Prostate gland (tissue), 2 donors: ENCODE data around the gene SPATA20.

ENCODE experiments used
- CTCF ChIP-seq, 4 experiments: fragments of 200-600 bp in 2 of 4; fragments of 450-650 bp in 2 of 4; sonication (generic) in 2 of 4; IDR thresholded peaks; 1 replicate in 3 of 4; 2 replicates in 1 of 4; pipeline ENCODE4 v1.5.1; 2016 to 2019; ENCODE audit warnings: antibody characterized with exemption in 4 of 4, mild to moderate bottlenecking in 2 of 4, moderate library complexity in 2 of 4
- POLR2A ChIP-seq: fragments of 450-650 bp; IDR thresholded peaks from one replicate; pipeline ENCODE4 v1.6.1; 2016; ENCODE audit warnings: antibody characterized with exemption, mild to moderate bottlenecking
- POLR2AphosphoS5 ChIP-seq: sonication (generic); formaldehyde crosslinking; IDR thresholded peaks from one replicate; pipeline ENCODE4 v1.6.1; 2017; ENCODE audit warnings: antibody characterized with exemption

GRCh38 chr17:50558091-50558490 is 11.1 kb downstream of the SPATA20 start:
- TF ChIP-seq CTCF (IDR thresholded peaks at IDR 0.05) (no peak), POLR2AphosphoS5 (no peak), POLR2A (no peak)
